ENCODE measurements around the gene ATXN10.

ATXN10 gene

DNA sequence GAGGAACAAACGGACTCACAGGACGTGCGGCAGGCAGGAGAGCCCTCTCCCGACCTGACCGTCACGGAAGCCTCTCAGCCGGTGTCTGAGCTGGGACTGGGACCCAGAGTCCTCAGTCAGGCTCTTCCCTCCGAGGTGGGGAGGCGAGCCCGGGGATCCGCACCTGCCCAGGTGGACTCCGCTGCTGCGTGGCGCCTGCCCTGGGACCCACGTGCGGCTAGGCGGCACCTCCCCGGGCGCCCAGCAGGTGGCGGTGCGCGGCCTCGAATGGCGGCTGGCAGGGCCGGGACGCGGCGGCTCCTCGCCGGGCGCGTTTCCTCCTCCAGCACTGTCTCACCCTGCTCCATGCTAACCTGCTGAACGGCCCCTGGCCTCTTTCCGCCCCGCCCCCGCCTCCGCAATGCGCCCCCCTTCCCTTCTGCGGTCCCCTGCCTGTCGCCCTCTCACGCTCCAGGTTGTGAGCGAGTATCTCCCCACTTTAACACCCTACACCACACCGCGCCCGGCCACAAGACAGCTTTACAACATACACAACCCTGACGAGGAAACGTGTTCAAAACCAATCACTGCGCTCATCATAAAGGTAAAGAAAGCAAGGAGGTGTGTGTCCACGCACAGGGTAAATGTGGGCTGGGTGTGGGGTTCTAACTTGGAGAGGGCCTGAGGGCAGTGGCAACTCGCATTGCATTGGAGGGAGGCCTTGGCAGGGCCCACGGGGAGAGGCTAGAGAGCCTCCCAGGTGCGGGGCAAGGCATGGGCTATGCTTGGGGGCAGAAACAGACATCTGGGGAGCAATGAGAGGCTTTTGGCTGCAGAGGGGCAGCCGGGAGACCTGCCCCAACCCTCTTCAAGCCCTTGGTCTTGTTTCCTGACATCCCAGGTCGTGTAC, 25.9 kb upstream of the ATXN10 start:
- Histone ChIP-seq H2AFZ (ENCODE audit: low read depth, low read length) (peak overlapping the region; percentile 88), H3K36me3 (replicated peaks; ENCODE audit: low read depth, low read length) (no peaks in the 10 kb centered on the region), H3K27me3 (ENCODE audit: low read depth, low read length) (peaks cover 27% of the 10 kb centered on the region), H3K4me2 (ENCODE audit: low read length) (peak overlapping the region; percentile 72), H3K79me2 (ENCODE audit: low read length) (no peaks in the 10 kb centered on the region), H3K4me1 (ENCODE audit: low read length) (peaks cover 9% of the 10 kb centered on the region; the same call in 1 of the 2 replicates), H3K9ac (ENCODE audit: low read length) (peak overlapping the region; percentile 38; the same call in 1 of the 2 replicates), H3K9me3 (ENCODE audit: insufficient read depth, low read length) (no peaks in the 10 kb centered on the region), H3K27ac (ENCODE audit: low read length) (no peak overlapping the region), H3K4me3 (ENCODE audit: low read length) (peak overlapping the region; percentile 75), H4K20me1 (ENCODE audit: insufficient read depth, low read length) (no peaks in the 10 kb centered on the region)
- TF ChIP-seq, protein P1, sequence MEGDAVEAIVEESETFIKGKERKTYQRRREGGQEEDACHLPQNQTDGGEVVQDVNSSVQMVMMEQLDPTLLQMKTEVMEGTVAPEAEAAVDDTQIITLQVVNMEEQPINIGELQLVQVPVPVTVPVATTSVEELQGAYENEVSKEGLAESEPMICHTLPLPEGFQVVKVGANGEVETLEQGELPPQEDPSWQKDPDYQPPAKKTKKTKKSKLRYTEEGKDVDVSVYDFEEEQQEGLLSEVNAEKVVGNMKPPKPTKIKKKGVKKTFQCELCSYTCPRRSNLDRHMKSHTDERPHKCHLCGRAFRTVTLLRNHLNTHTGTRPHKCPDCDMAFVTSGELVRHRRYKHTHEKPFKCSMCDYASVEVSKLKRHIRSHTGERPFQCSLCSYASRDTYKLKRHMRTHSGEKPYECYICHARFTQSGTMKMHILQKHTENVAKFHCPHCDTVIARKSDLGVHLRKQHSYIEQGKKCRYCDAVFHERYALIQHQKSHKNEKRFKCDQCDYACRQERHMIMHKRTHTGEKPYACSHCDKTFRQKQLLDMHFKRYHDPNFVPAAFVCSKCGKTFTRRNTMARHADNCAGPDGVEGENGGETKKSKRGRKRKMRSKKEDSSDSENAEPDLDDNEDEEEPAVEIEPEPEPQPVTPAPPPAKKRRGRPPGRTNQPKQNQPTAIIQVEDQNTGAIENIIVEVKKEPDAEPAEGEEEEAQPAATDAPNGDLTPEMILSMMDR (IDR thresholded peaks at IDR 0.05; ENCODE audit: low read depth, low read length), result peak; percentile 91
- no peak for TF ChIP-seq EZH2phosphoT487 (IDR thresholded peaks at IDR 0.05; ENCODE audit: low read depth)

DNA sequence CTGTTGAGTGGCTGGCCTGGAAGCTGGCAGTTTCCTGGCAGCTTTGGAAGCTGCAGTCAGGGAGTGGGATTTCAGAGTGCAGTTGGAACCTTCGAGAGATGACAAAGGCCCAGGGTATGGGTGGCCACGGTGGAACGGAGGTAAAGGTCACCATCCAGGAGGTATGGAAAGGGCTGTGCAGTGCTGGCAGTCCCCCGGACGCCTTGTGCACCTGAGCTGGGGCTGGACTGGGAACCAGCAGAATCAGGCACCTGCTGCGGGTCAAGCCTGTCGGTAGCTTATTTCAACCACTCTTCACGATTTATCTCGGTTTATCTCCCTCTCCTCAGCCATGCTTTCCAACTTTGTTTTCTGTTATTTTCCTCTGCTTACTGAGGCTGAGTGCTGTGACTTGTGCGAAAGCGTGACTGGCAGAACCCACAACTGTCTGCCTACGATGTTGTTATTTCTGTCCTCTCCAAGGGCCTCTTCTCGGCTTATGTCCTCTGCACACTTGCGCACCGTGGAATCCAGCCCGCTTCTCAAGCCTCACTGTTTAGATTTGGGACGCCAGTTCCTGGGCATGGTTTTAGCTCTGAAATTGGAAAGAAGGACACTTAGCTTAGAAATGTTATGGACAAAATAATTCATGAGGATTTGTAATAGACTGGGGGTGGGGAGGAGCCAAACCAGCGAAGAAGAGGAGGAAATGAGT, 24.0 kb upstream of the ATXN10 start:
- Histone ChIP-seq H3K79me2 (ENCODE audit: low read length) (no peaks in the 10 kb centered on the region), H2AFZ (ENCODE audit: low read depth, low read length) (no peak overlapping the region), H4K20me1 (ENCODE audit: insufficient read depth, low read length) (no peaks in the 10 kb centered on the region), H3K27me3 (ENCODE audit: low read depth, low read length) (peaks cover 12% of the 10 kb centered on the region; the same call in 1 of the 2 replicates), H3K4me1 (ENCODE audit: low read length) (peaks cover 9% of the 10 kb centered on the region; the same call in 1 of the 2 replicates), H3K4me3 (ENCODE audit: low read length) (no peak overlapping the region), H3K9ac (ENCODE audit: low read length) (no peak overlapping the region), H3K27ac (ENCODE audit: low read length) (no peak overlapping the region), H3K4me2 (ENCODE audit: low read length) (no peak overlapping the region), H3K36me3 (replicated peaks; ENCODE audit: low read depth, low read length) (no peaks in the 10 kb centered on the region), H3K9me3 (ENCODE audit: insufficient read depth, low read length) (no peaks in the 10 kb centered on the region)
- TF ChIP-seq, protein P1 (IDR thresholded peaks at IDR 0.05; ENCODE audit: low read depth, low read length), result no peak

DNA sequence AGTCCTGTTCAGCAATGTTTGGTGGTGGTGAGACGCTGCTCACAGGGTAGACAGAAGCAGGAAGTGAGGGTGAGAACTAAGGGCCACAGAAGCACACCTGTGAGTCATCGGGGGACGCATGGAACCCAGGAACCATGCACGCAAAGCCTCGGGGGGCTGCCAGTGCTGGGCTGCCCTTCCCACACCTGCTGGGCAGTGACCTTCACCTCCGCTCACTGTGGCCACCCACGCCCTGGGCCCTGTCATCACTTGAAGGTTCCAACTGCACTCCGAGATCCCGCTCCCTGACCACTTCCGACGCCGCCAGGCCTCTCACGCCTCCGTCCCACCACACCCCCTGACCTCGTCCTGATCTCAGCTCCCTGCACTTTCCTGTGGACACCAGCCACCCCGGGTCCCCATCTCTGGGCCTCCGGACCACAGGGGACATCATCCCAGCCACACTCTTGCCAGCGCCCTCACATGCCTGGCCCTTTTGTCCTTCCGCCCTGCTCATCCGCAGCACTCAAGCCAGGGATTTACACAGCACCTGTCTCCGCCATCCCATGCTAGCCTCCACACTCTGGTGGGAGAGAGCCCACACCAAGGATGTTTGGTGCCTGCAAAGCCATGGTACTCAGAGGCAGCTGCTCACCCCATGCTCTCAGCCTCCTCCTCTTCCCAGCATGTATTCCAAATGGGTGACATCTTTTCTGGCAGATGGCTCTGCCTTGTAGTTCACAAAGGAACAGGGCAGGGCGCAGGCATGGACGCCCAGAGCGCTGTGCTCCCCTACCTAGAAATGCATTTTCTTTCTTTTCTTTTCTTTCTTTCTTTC, 23.1 kb upstream of the ATXN10 start:
- TF ChIP-seq, protein P1 (IDR thresholded peaks at IDR 0.05; ENCODE audit: low read depth, low read length), result no peak
- TF ChIP-seq EZH2phosphoT487 (IDR thresholded peaks at IDR 0.05; ENCODE audit: low read depth), result no peak
- Histone ChIP-seq H3K9ac (ENCODE audit: low read length) (no peak overlapping the region), H2AFZ (ENCODE audit: low read depth, low read length) (no peak overlapping the region), H3K9me3 (ENCODE audit: insufficient read depth, low read length) (no peaks in the 10 kb centered on the region), H3K27me3 (ENCODE audit: low read depth, low read length) (0 out of 2 replicates have a peak, but pooled peaks cover 12% of the 10 kb centered on the region), H3K36me3 (replicated peaks; ENCODE audit: low read depth, low read length) (no peaks in the 10 kb centered on the region), H3K79me2 (ENCODE audit: low read length) (no peaks in the 10 kb centered on the region), H3K4me1 (ENCODE audit: low read length) (peaks cover 9% of the 10 kb centered on the region; the same call in 1 of the 2 replicates), H4K20me1 (ENCODE audit: insufficient read depth, low read length) (no peaks in the 10 kb centered on the region), H3K4me2 (ENCODE audit: low read length) (no peak overlapping the region), H3K4me3 (ENCODE audit: low read length) (no peak overlapping the region), H3K27ac (ENCODE audit: low read length) (no peak overlapping the region)

All from OCI-LY3 (cell line).